ENCODE measurements around the gene REG3G.

DNA sequence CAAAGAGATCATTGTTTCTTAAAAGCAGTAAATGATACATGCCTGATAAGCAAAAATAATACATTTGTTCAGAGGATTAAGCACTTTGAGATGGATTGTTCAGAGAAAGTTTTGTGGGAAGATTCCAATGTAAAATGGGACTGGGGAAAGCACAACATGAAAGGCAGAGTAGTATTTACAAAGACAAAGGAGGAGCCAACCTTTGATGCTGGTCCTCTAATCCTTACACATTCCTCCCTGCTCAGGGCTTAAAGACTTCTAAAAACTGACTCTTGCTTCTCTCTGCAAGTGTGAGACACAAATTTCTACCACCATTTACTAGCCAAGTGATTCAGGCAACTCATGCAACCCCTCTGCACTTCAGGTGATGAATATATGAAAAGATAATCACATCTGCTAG lies 47.2 kb upstream of the REG3G start:
- TF ChIP-seq TAF1 (IDR thresholded peaks at IDR 0.05; ENCODE audit: borderline replicate concordance, low read depth, low read length) (no peak), POLR2AphosphoS5 (IDR thresholded peaks at IDR 0.05; ENCODE audit: low read depth, low read length) (no peak)

Data from GM12892 (cell line).